ENCODE results near the gene DSCAM.

- TF ChIP-seq POLR2A (IDR thresholded peaks at IDR 0.05): no peak
- TF ChIP-seq CTCF (IDR thresholded peaks at IDR 0.05 in 8 of 11, conservative IDR thresholded peaks at IDR 0.05 in 3 of 11): no peak
- no peak for TF ChIP-seq POLR2AphosphoS5 (IDR thresholded peaks at IDR 0.05)
Observed at GRCh38 chr21:40270047-40270446, 576.9 kb downstream of the DSCAM start.

Measured in spleen (tissue), 7 donors.